ENCODE measurements around the gene APH1A. TPM values are rescaled to one million over a fixed set of nuclear protein-coding genes. Genes with fewer than 3 reads are reported as not detected.
A peak's percentile ranks its signal among the peaks of the same experiment; 100 is the strongest.

Gene APH1A
- total RNA-seq, 1 experiment from 2014 or later = 115 TPM

DNA sequence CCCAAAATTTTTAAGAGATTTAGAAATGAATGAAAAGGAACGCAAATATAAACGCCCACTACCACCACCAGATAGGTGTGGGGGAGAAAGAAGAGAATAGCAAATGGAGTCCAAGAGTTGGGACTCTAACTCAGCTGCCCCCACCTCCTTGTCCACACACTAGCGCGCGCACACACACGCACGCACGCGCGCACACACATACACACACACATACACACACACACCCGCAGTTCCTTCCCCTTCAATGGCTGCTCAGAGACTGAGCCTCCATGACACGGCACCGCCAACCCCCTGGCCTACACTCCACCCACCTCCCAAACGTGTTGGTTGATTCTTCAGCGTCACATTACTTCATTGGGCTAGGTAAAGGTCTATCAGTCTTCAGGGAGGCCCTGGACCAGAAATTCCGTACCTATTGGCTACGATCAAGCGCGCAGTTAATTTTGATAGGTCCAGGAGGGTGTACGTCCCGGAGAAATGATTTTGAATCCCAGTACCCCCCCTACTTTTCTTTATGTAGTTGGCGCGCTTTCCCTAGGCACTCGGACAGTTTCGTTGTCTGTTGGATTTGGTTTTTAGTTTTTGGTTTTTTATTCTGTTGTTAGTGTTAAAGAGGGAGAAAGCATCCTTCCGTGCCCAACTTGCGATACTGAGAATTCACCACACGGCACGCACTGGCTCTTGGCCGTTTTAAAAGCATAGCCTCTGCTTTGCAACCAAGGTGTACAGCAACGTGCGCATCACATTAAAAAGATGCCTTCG is 32.8 kb downstream of the APH1A start, which contains the start of gene ANP32E:
ANP32E (minus strand) TSS at position 261 of the 762 bp plus-strand sequence. CDS start 326 bp downstream, outside the sequence.
- H3K4me1 ChIP-seq (ENCODE audit: insufficient read depth, low read length) = no peaks in the 10 kb centered on the region; the same call in 1 of the 2 replicates
- peak within 1 kb of the TSS; percentile 79 for H4K5ac ChIP-seq (ENCODE audit: insufficient read length, low read depth, low read length)
- H3K4me2 ChIP-seq (ENCODE audit: insufficient read depth, insufficient read length, low read length) = peak within 1 kb of the TSS; percentile 83
- DNase-seq = peak; percentile 97
- no peak within 1 kb of the TSS for H2AK5ac ChIP-seq (ENCODE audit: insufficient read length, low read length)
- Mint-ChIP-seq H3K27me3 (ENCODE audit: low read depth) (no peaks in the 10 kb centered on the region; the same call in 1 of the 2 replicates), H3K4me1 (peaks cover 18 to 19% of the 10 kb centered on the region in 2 experiments), H3K4me3 (no peak within 1 kb of the TSS), H3K27ac (peak within 1 kb of the TSS; percentile 93 to 97 (median 93)), H3K9me3 (no peaks in the 10 kb centered on the region; a peak in 1 of 5 replicates), H3K36me3 (ENCODE audit: insufficient read depth in 1 of 3, low read depth in 3 of 3) (peaks cover 0 to 10% (median 1%) of the 10 kb centered on the region in 3 experiments; a peak in 5 of 7 replicates)
- peak within 1 kb of the TSS; percentile 97 for H3K9ac ChIP-seq (ENCODE audit: extremely low read depth, insufficient read length, low read length)
- H3K9me3 ChIP-seq (ENCODE audit: control insufficient read depth, low read depth, low read length) = no peaks in the 10 kb centered on the region
- H2BK120ac ChIP-seq (ENCODE audit: low read depth, low read length, poor library complexity, severe bottlenecking) = peak within 1 kb of the TSS; percentile 74
- no peak within 1 kb of the TSS for H3K23ac ChIP-seq (ENCODE audit: insufficient read length, low read depth, low read length)
- H4K20me1 ChIP-seq (ENCODE audit: control insufficient read depth, insufficient read depth, insufficient read length) = no peaks in the 10 kb centered on the region
- no CpG with 5 or more reads among the region's 33 CpGs for WGBS (ENCODE audit: extremely low coverage, insufficient read length, low lambda C conversion rate)
- peak within 1 kb of the TSS; percentile 93 for H3K18ac ChIP-seq (ENCODE audit: insufficient read length, low read depth, low read length)
- no peak within 1 kb of the TSS for H4K8ac ChIP-seq (replicated peaks; ENCODE audit: insufficient read length, low read depth, low read length)
- H2AFZ ChIP-seq (ENCODE audit: low read length) = no peak within 1 kb of the TSS
- H2BK12ac ChIP-seq (ENCODE audit: insufficient read length, low read depth, low read length) = no peak within 1 kb of the TSS
- H3K79me1 ChIP-seq (ENCODE audit: insufficient read depth, low read depth, low read length, poor library complexity, severe bottlenecking) = no peaks in the 10 kb centered on the region
- H3K27ac ChIP-seq (ENCODE audit: insufficient read length, low read depth, low read length) = peak within 1 kb of the TSS; percentile 97
- peak within 1 kb of the TSS; percentile 37 for H2BK5ac ChIP-seq (ENCODE audit: insufficient read length, low read length)
- peak within 1 kb of the TSS; percentile 95 for H3T11ph ChIP-seq (ENCODE audit: low read length)
- H3K79me2 ChIP-seq (ENCODE audit: insufficient read depth, low read length) = peaks cover 22% of the 10 kb centered on the region; the same call in 1 of the 2 replicates
- H3K23me2 ChIP-seq (ENCODE audit: insufficient read length, low read depth, low read length, poor library complexity, severe bottlenecking) = peaks cover 15% of the 10 kb centered on the region
- peak within 1 kb of the TSS; percentile 33 for H4K91ac ChIP-seq (ENCODE audit: insufficient read length, low read depth, low read length)
- H3K4ac ChIP-seq (ENCODE audit: low read depth, low read length) = peak within 1 kb of the TSS; percentile 81
- peak within 1 kb of the TSS; percentile 89 for H3K14ac ChIP-seq (ENCODE audit: insufficient read depth, low read length)
- TF ChIP-seq, protein P1, sequence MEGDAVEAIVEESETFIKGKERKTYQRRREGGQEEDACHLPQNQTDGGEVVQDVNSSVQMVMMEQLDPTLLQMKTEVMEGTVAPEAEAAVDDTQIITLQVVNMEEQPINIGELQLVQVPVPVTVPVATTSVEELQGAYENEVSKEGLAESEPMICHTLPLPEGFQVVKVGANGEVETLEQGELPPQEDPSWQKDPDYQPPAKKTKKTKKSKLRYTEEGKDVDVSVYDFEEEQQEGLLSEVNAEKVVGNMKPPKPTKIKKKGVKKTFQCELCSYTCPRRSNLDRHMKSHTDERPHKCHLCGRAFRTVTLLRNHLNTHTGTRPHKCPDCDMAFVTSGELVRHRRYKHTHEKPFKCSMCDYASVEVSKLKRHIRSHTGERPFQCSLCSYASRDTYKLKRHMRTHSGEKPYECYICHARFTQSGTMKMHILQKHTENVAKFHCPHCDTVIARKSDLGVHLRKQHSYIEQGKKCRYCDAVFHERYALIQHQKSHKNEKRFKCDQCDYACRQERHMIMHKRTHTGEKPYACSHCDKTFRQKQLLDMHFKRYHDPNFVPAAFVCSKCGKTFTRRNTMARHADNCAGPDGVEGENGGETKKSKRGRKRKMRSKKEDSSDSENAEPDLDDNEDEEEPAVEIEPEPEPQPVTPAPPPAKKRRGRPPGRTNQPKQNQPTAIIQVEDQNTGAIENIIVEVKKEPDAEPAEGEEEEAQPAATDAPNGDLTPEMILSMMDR (conservative IDR thresholded peaks at IDR 0.05) = peak; percentile 31; the same call in 2 of the 3 replicates
- no peaks in the 10 kb centered on the region for H3K27me3 ChIP-seq (ENCODE audit: insufficient read depth, low read length)
- no peak within 1 kb of the TSS for H3K56ac ChIP-seq (ENCODE audit: insufficient read length, low read depth, low read length)
- H2BK15ac ChIP-seq (ENCODE audit: low read depth, low read length) = no peak within 1 kb of the TSS
- H2BK20ac ChIP-seq (ENCODE audit: low read depth, low read length, poor library complexity, severe bottlenecking) = peak within 1 kb of the TSS; percentile 76

Measured in H9 (cell line).